PC-3 (cell line): ENCODE results near the gene RANBP10. TPM values are rescaled to one million over a fixed set of nuclear protein-coding genes. Genes with fewer than 3 reads are reported as not detected.

ENCODE experiments used
- ATAC-seq: fragments of 200-7000 bp; cut with Tn5 transposase; 2 replicates; pipeline ENCODE4 v1.9.1; 2020; ENCODE audit warnings: mild to moderate bottlenecking, moderate library complexity
- BruUV-seq: library from RNA; stranded (reverse); fragments of 400-500 nt; replicated peaks from 2 replicates; lab custom pipeline; 2021; lab: Mats Ljungman, UMichigan
- CTCF ChIA-PET: fragments of 300-600 bp; sonication (Branson Sonifier 250); formaldehyde crosslinking; loops from one replicate; lab custom pipeline; 2022; ENCODE audit warnings: antibody characterized with exemption; lab: Charles Lee
- POLR2A ChIA-PET: fragments of 300-600 bp; sonication (Branson Sonifier 250); formaldehyde crosslinking; loops from one replicate; lab custom pipeline; 2022; ENCODE audit warnings: antibody characterized with exemption; ENCODE audit not compliant: unreplicated experiment; lab: Charles Lee
- DNase-seq: peaks from one replicate; pipeline ENCODE4 v3.0.0-alpha.2; 2015
- H2AFZ ChIP-seq: fragments of 300-600 bp; sonication (generic); 2 replicates; pipeline ENCODE4 v1.6.0; 2016; ENCODE audit warnings: antibody characterized with exemption, low read length
- H3F3A ChIP-seq: fragments of 300-600 bp; sonication (generic); one replicate; pipeline ENCODE4 v1.6.0; 2017; ENCODE audit warnings: antibody characterized with exemption, low read length, control low read depth, mild to moderate bottlenecking; ENCODE audit not compliant: unreplicated experiment
- H3K27ac ChIP-seq: fragments of 300-600 bp; sonication (generic); 2 replicates; pipeline ENCODE4 v1.5.1; 2016; ENCODE audit warnings: mild to moderate bottlenecking, low read length
- H3K27me3 ChIP-seq: fragments of 300-600 bp; sonication (generic); 2 replicates; pipeline ENCODE4 v1.6.1; 2016; ENCODE audit warnings: low read length, mixed read lengths
- H3K36me3 ChIP-seq: fragments of 300-600 bp; sonication (generic); 2 replicates; pipeline ENCODE4 v1.6.1; 2016; ENCODE audit warnings: low read depth, mixed run types, low read length, mixed read lengths
- H3K4me1 ChIP-seq: fragments of 300-600 bp; sonication (generic); 2 replicates; pipeline ENCODE4 v1.5.1; 2016; ENCODE audit warnings: low read length; ENCODE audit not compliant: insufficient read depth
- H3K4me2 ChIP-seq: fragments of 300-600 bp; sonication (generic); 2 replicates; pipeline ENCODE4 v1.6.0; 2016; ENCODE audit warnings: low read length
- H3K4me3 ChIP-seq: fragments of 300-600 bp; sonication (generic); 2 replicates; pipeline ENCODE4 v1.5.1; 2016; ENCODE audit warnings: mild to moderate bottlenecking, low read length, mixed read lengths
- H3K79me2 ChIP-seq: fragments of 300-600 bp; sonication (generic); 2 replicates; pipeline ENCODE4 v1.6.1; 2017; ENCODE audit warnings: low read length, mixed read lengths
- H3K9ac ChIP-seq: fragments of 300-600 bp; sonication (generic); 2 replicates; pipeline ENCODE4 v1.6.0; 2016; ENCODE audit warnings: mild to moderate bottlenecking, low read length
- H3K9me2 ChIP-seq: fragments of 300-600 bp; sonication (generic); replicated peaks from 2 replicates; pipeline ENCODE4 v1.6.1; 2016; ENCODE audit warnings: mixed run types, low read length, mixed read lengths
- H3K9me3 ChIP-seq: fragments of 300-600 bp; sonication (generic); 2 replicates; pipeline ENCODE4 v1.6.1; 2016; ENCODE audit warnings: low read length, mixed read lengths
- H4K20me1 ChIP-seq: fragments of 300-600 bp; sonication (generic); 2 replicates; pipeline ENCODE4 v1.6.1; 2016; ENCODE audit warnings: low read length, mixed read lengths
- EZH2 ChIP-seq: fragments of 300-600 bp; sonication (generic); IDR thresholded peaks from one replicate; pipeline ENCODE4 v1.6.1; 2017; ENCODE audit warnings: antibody characterized with exemption, mild to moderate bottlenecking, low read length; ENCODE audit not compliant: unreplicated experiment
- EZH2phosphoT487 ChIP-seq: fragments of 300-600 bp; sonication (generic); IDR thresholded peaks from 2 replicates; pipeline ENCODE4 v1.6.1; 2018; ENCODE audit warnings: mild to moderate bottlenecking, antibody characterized with exemption, low read length, borderline replicate concordance
- intact Hi-C: fragments of 100-400 bp; cut with micrococcal nuclease; formaldehyde crosslinking; loops from 2 replicates; pipeline ENCODE4 v1.9.0; 2023
- total RNA-seq: library from RNA; depleted of rRNA; stranded (reverse); fragments of >200 nt; gene quantifications from 2 replicates; pipeline ENCODE4 v1.2.3, GENCODE V29; 2014
- TF ChIP-seq, protein P1 (sequence below): fragments of 300-600 bp; sonication (generic); conservative IDR thresholded peaks from 2 replicates; pipeline ENCODE4 v1.5.1; 2017; ENCODE audit warnings: antibody characterized with exemption, low read depth, mild to moderate bottlenecking, low read length

The RANBP10 gene
- total RNA-seq, 1 experiment from 2014 or later = 5.5 TPM

DNA sequence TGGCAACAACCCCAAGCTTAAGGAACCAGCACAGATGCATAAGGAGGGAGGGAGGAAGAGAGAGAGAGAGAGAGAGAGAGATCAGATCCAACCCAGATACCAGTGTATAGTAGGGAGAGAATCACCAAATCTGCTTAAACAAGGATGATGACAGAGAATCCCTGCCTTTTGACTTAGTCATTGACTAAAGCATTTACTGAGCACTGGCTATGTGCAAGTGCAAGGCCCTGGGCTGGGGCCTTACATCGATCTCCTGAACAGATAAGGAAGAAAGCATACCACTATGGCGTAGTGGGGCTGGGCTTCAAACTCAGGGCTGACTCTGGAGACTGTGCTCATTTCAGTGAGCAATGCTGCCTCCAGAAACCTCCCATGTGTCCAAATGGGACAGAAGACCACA lies 16.2 kb upstream of the RANBP10 start:
- Histone ChIP-seq H3K4me2 (no peak overlapping the region), H3K9me2 (no peaks in the 10 kb centered on the region), H4K20me1 (no peaks in the 10 kb centered on the region), H3K9me3 (no peaks in the 10 kb centered on the region), H3K36me3 (no peaks in the 10 kb centered on the region), H3K9ac (no peak overlapping the region), H3F3A (no peaks in the 10 kb centered on the region), H2AFZ (no peak overlapping the region), H3K4me3 (no peak overlapping the region), H3K27ac (no peak overlapping the region), H3K4me1 (no peaks in the 10 kb centered on the region), H3K79me2 (no peaks in the 10 kb centered on the region), H3K27me3 (no peaks in the 10 kb centered on the region)
- no peak for TF ChIP-seq EZH2phosphoT487
- no peak for TF ChIP-seq EZH2
- TF ChIP-seq, protein P1, sequence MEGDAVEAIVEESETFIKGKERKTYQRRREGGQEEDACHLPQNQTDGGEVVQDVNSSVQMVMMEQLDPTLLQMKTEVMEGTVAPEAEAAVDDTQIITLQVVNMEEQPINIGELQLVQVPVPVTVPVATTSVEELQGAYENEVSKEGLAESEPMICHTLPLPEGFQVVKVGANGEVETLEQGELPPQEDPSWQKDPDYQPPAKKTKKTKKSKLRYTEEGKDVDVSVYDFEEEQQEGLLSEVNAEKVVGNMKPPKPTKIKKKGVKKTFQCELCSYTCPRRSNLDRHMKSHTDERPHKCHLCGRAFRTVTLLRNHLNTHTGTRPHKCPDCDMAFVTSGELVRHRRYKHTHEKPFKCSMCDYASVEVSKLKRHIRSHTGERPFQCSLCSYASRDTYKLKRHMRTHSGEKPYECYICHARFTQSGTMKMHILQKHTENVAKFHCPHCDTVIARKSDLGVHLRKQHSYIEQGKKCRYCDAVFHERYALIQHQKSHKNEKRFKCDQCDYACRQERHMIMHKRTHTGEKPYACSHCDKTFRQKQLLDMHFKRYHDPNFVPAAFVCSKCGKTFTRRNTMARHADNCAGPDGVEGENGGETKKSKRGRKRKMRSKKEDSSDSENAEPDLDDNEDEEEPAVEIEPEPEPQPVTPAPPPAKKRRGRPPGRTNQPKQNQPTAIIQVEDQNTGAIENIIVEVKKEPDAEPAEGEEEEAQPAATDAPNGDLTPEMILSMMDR = no peak
- BruUV-seq = no TSS peak
- no peak for ATAC-seq
- POLR2A ChIA-PET = no interaction called here
- DNase-seq = no peak
- CTCF ChIA-PET = no interaction called here
- intact Hi-C loops = no loop called here

DNA sequence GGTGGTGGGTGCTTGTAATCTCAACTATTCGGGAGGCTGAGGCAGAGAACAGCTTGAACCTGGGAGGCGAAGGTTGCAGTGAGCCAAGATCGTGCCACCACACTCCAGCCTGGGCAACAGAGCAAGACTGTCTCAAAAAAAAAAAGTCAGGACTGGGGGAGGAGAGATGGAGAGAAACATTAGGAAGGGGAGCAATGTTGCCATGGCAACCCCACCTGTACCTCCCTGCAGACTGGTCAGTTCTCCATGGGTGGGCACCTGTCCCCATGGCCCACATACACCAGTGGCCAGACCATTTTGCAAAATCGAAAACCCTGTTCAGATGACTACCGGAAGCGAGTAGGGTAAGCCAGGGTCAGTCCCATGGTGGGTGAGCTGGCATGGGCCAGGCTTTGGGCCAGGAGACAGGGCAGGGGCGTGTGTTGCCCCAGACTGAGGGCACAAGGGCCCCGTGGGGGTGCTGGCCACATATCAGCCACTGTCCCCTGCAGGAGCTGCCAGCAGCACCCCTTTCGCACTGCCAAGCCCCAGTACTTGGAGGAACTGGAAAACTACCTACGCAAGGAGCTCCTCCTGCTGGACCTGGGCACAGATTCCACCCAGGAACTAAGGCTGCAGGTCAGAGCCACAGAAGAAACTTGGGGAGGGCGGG lies 14.4 kb upstream of the RANBP10 start:
- no TSS peak for BruUV-seq

DNA sequence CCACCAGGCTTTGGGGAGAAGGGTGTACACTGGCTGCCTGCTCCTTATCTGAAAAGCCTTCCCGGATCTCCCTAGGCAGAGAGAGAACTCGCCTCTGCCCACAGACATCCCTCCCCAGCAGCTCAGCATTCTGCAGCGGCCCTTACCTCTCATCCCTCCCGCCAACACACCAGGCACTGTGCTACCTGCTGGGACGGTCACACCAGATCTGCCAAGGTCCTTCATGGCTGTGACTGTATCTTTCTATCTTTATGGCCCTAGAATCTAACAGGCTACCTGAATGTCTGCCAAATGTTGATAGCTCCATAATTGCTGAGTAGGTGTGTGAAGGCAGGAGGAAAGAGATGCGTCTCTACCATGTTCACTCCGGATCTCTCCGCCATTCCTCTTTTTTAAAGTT lies 8.2 kb upstream of the RANBP10 start:
- TF ChIP-seq EZH2 (no peak), EZH2phosphoT487 (no peak)
- TF ChIP-seq, protein P1 = no peak
- ATAC-seq = no peak

More for the DNA sequence above, 14.4 kb upstream of the RANBP10 start:
- Histone ChIP-seq H3K9ac (no peak overlapping the region), H3F3A (no peaks in the 10 kb centered on the region), H3K4me3 (no peak overlapping the region), H3K9me2 (no peaks in the 10 kb centered on the region), H3K79me2 (no peaks in the 10 kb centered on the region), H3K27ac (no peak overlapping the region), H3K36me3 (no peaks in the 10 kb centered on the region; the same call in 1 of the 2 replicates), H2AFZ (no peak overlapping the region), H4K20me1 (no peaks in the 10 kb centered on the region), H3K4me1 (no peaks in the 10 kb centered on the region), H3K9me3 (no peaks in the 10 kb centered on the region), H3K27me3 (no peaks in the 10 kb centered on the region), H3K4me2 (no peak overlapping the region)
- ATAC-seq (no peak), DNase-seq (no peak)
- CTCF ChIA-PET = no interaction called here
- POLR2A ChIA-PET = no interaction called here
- intact Hi-C loops = no loop called here
- no peak for TF ChIP-seq EZH2phosphoT487
- no peak for TF ChIP-seq EZH2

More for the DNA sequence above, 8.2 kb upstream of the RANBP10 start:
- Histone ChIP-seq H3K27ac (no peak overlapping the region), H3K9me2 (no peaks in the 10 kb centered on the region), H3K4me3 (no peak overlapping the region), H3K27me3 (no peaks in the 10 kb centered on the region), H3K36me3 (no peaks in the 10 kb centered on the region; the same call in 1 of the 2 replicates), H3K9ac (no peak overlapping the region), H3K9me3 (no peaks in the 10 kb centered on the region), H3K4me2 (no peak overlapping the region), H2AFZ (no peak overlapping the region), H4K20me1 (no peaks in the 10 kb centered on the region), H3K4me1 (no peaks in the 10 kb centered on the region), H3F3A (no peaks in the 10 kb centered on the region), H3K79me2 (no peaks in the 10 kb centered on the region)
- BruUV-seq = no TSS peak
- intact Hi-C loops = no loop called here
- POLR2A ChIA-PET = no interaction called here
- no peak for DNase-seq
- CTCF ChIA-PET = no interaction called here
